Left renal pelvis (tissue), 4 donors: Measurements from ENCODE around the gene ARL4A. TPM values are rescaled to one million over a fixed set of nuclear protein-coding genes. Genes with fewer than 3 reads are reported as not detected.
A peak's percentile ranks its signal among the peaks of the same experiment; 100 is the strongest.
"Not testable (repeated sequence)": the region's sequence is repeated elsewhere in the genome, so short reads cannot be mapped to it uniquely, and the experiment has no call there.

ENCODE experiments used
- DNase-seq, 4 donors: peaks; one replicate each; pipeline ENCODE4 v3.0.0-alpha.2; 2013; ENCODE audit warnings: low read depth in 4 of 4, low spot score in 3 of 4
- polyA plus RNA-seq, 4 donors: library from polyadenylated mRNA; unstranded; fragments of 120-200 nt; gene quantifications; one replicate each; pipeline ENCODE4 v1.2.1, GENCODE V29; 2013; ENCODE audit not compliant: insufficient read length in 4 of 4

The ARL4A gene
- polyA plus RNA-seq, 4 donors: 23.0 to 75.0 (median 35.4) TPM

- DNase-seq: no peak
Measured at GRCh38 chr7:12661581-12661980, 25.9 kb upstream of the ARL4A start.

GRCh38 chr7:12670000-12670729 lies 17.3 kb upstream of the ARL4A start:
- DNase-seq: no peak

- DNase-seq: no peak
Measured at GRCh38 chr7:12670743-12671520, 16.5 kb upstream of the ARL4A start.

- not testable (repeated sequence) for DNase-seq
Measured at GRCh38 chr7:12673436-12673835, 14.0 kb upstream of the ARL4A start.

GRCh38 chr7:12674053-12674452 lies 13.4 kb upstream of the ARL4A start:
- DNase-seq: no peak

GRCh38 chr7:12674861-12675260 lies 12.6 kb upstream of the ARL4A start:
- DNase-seq: no peak

- no peak for DNase-seq
Measured at GRCh38 chr7:12683678-12684585, 3.5 kb upstream of the ARL4A start.

- DNase-seq: no peak
Measured at GRCh38 chr7:12684733-12685132, 2.7 kb upstream of the ARL4A start.

- DNase-seq: no peak
Measured at GRCh38 chr7:12685550-12685949, 1.9 kb upstream of the ARL4A start.

- DNase-seq: peak; percentile 71 to 77 (median 75)
Measured at GRCh38 chr7:12686234-12686890, 1.1 kb upstream of the ARL4A start.

- no peak for DNase-seq
Measured at GRCh38 chr7:12687718-12688171, 312 bp downstream of the ARL4A start.

- not testable (repeated sequence) for DNase-seq
Measured at GRCh38 chr7:12688485-12689170, 1.2 kb downstream of the ARL4A start.

GRCh38 chr7:12689451-12689850 lies 2.0 kb downstream of the ARL4A start:
- DNase-seq: no peak

GRCh38 chr7:12690041-12690878 lies 2.8 kb downstream of the ARL4A start:
- no peak for DNase-seq

GRCh38 chr7:12691388-12691787 lies 4.0 kb downstream of the ARL4A start:
- not testable (repeated sequence) for DNase-seq

GRCh38 chr7:12692035-12692434 lies 4.6 kb downstream of the ARL4A start:
- DNase-seq: no peak

- DNase-seq: no peak
Measured at GRCh38 chr7:12692479-12693259, 5.2 kb downstream of the ARL4A start.

GRCh38 chr7:12694817-12695216 lies 7.4 kb downstream of the ARL4A start:
- DNase-seq: no peak
